Loucy (cell line): ENCODE results near the gene OR11L1.

Experiments used
- CTCF ChIP-seq: fragments of 200-600 bp; sonication (generic); conservative IDR thresholded peaks from 2 replicates; pipeline ENCODE4 v1.5.1; 2014; ENCODE audit warnings: mild to moderate bottlenecking, antibody characterized with exemption, low read length
- EZH2phosphoT487 ChIP-seq: fragments of 200-600 bp; IDR thresholded peaks from 2 replicates; pipeline ENCODE4 v1.6.1; 2018; ENCODE audit warnings: antibody characterized with exemption, mild to moderate bottlenecking, moderate library complexity, borderline replicate concordance

- TF ChIP-seq EZH2phosphoT487 = no peak
- TF ChIP-seq CTCF = no peak
Measured at GRCh38 chr1:247841796-247842195, at the start of gene OR11L1.
